HCT116 (cell line): ENCODE results near the gene OSBP2. TPM values are rescaled to one million over a fixed set of nuclear protein-coding genes. Genes with fewer than 3 reads are reported as not detected.

Source experiments
- ATAC-seq: fragments of 200-7000 bp; cut with Tn5 transposase; 2 replicates; pipeline ENCODE4 v1.9.1; 2020; ENCODE audit warnings: mild to moderate bottlenecking, moderate library complexity
- BruUV-seq: library from RNA; stranded (reverse); fragments of 400-500 nt; replicated peaks from 2 replicates; lab custom pipeline; 2021; lab: Mats Ljungman, UMichigan
- CTCF ChIA-PET: fragments of 300-600 bp; sonication (Branson Sonifier 250); formaldehyde crosslinking; loops from one replicate; lab custom pipeline; 2021; ENCODE audit warnings: antibody characterized with exemption; lab: Charles Lee
- POLR2A ChIA-PET: fragments of 300-600, 350-600 bp; sonication (Branson Sonifier 250); formaldehyde crosslinking; loops from one replicate; lab custom pipeline; 2021; ENCODE audit warnings: antibody characterized with exemption; lab: Charles Lee
- RAD21 ChIA-PET, 2 experiments: fragments of 300-600 bp; sonication (Branson Sonifier 250); formaldehyde crosslinking; loops; one replicate each; lab custom pipeline; 2023; ENCODE audit warnings: low total read pairs in 2 of 2; ENCODE audit not compliant: uncharacterized antibody in 2 of 2, unreplicated experiment in 2 of 2, low non-redundant PET in 1 of 2; lab: Charles Lee
- DNase-seq: peaks from one replicate; pipeline ENCODE4 v3.0.0-alpha.2; 2010; ENCODE audit warnings: low read depth, low spot score
- H2AFZ ChIP-seq: fragments of 200-600 bp; shearing (Covaris generic), sonication (generic); 2 replicates; pipeline ENCODE4 v1.6.1; 2017; ENCODE audit warnings: low read depth, mixed run types, mixed read lengths, antibody characterized with exemption, low read length; ENCODE audit not compliant: poor library complexity, severe bottlenecking
- H3K27ac ChIP-seq: 2 replicates; pipeline ENCODE4 v1.5.1; 2012; ENCODE audit warnings: low read depth, low read length
- H3K27me3 ChIP-seq: fragments of 200-600 bp; sonication (generic); 2 replicates; pipeline ENCODE4 v1.6.1; 2016; ENCODE audit warnings: mixed run types, low read length, mixed read lengths; ENCODE audit not compliant: insufficient read depth
- H3K36me3 ChIP-seq, 2 experiments: fragments of 200-500 bp in 1 of 2; fragments of 200-600 bp in 1 of 2; sonication (Bioruptor generic) in 1 of 2; sonication (generic) in 1 of 2; 2 replicates each; pipeline versions ENCODE4 v1.5.1 to v1.6.1; 2014 to 2016; ENCODE audit warnings: low read length in 2 of 2, inconsistent platforms in 1 of 2, mixed read lengths in 1 of 2, mixed run types in 1 of 2; ENCODE audit not compliant: insufficient read depth in 2 of 2, control insufficient read depth in 1 of 2
- H3K4me1 ChIP-seq, 2 experiments: fragments of 200-600 bp in 1 of 2; sonication (generic) in 1 of 2; 2 replicates each; pipeline versions ENCODE4 v1.5.1 to v1.6.1; 2012 to 2017; ENCODE audit warnings: low read length in 2 of 2, inconsistent platforms in 1 of 2, mild to moderate bottlenecking in 1 of 2, mixed read lengths in 1 of 2, mixed run types in 1 of 2, moderate library complexity in 1 of 2; ENCODE audit not compliant: insufficient read depth in 2 of 2, control insufficient read depth in 1 of 2
- H3K4me2 ChIP-seq: fragments of 200-600 bp; sonication (generic); 2 replicates; pipeline ENCODE4 v1.6.1; 2017; ENCODE audit warnings: mixed run types, low read length, mixed read lengths
- H3K4me3 ChIP-seq, 2 experiments: fragments of 200-600 bp in 1 of 2; sonication (generic) in 1 of 2; replicated peaks in 1 of 2; 2 replicates each; pipeline ENCODE4 v1.5.1; 2011 to 2016; ENCODE audit warnings: low read length in 2 of 2, control low read depth in 1 of 2, low read depth in 1 of 2, mild to moderate bottlenecking in 1 of 2, mixed read lengths in 1 of 2, mixed run types in 1 of 2
- H3K79me2 ChIP-seq: fragments of 200-600 bp; sonication (generic); 2 replicates; pipeline ENCODE4 v1.6.1; 2017; ENCODE audit warnings: mild to moderate bottlenecking, mixed run types, low read length, moderate library complexity, mixed read lengths; ENCODE audit not compliant: insufficient read depth
- H3K9ac ChIP-seq: fragments of 200-600 bp; sonication (generic); 2 replicates; pipeline ENCODE4 v1.6.1; 2016; ENCODE audit warnings: low read length, mixed read lengths
- H3K9me2 ChIP-seq: fragments of 200-600 bp; sonication (generic), shearing (Covaris generic); 2 replicates; pipeline ENCODE4 v1.6.1; 2017; ENCODE audit warnings: mixed run types, mild to moderate bottlenecking, moderate library complexity; ENCODE audit not compliant: insufficient read depth
- H3K9me3 ChIP-seq, 2 experiments: fragments of 200-500 bp in 1 of 2; fragments of 200-600 bp in 1 of 2; sonication (Bioruptor generic) in 1 of 2; sonication (generic) in 1 of 2; 2 replicates each; pipeline ENCODE4 v1.6.1; 2014 to 2017; ENCODE audit warnings: low read length in 2 of 2, mixed read lengths in 2 of 2, inconsistent platforms in 1 of 2, low read depth in 1 of 2, mild to moderate bottlenecking in 1 of 2, mixed run types in 1 of 2, moderate library complexity in 1 of 2; ENCODE audit not compliant: control insufficient read depth in 1 of 2, insufficient read depth in 1 of 2
- H4K20me1 ChIP-seq: fragments of 200-600 bp; sonication (generic), shearing (Covaris generic); 2 replicates; pipeline ENCODE4 v1.6.1; 2017; ENCODE audit warnings: mixed run types, mild to moderate bottlenecking, moderate library complexity; ENCODE audit not compliant: insufficient read depth
- ATF3 ChIP-seq: IDR thresholded peaks from 2 replicates; pipeline ENCODE4 v1.6.1; 2012
- CBX3 ChIP-seq: IDR thresholded peaks from 2 replicates; pipeline ENCODE4 v1.6.1; 2012; ENCODE audit warnings: low read depth
- CEBPB ChIP-seq: IDR thresholded peaks from 2 replicates; pipeline ENCODE4 v1.6.1; 2012; ENCODE audit warnings: low read depth
- EGR1 ChIP-seq: IDR thresholded peaks from 2 replicates; pipeline ENCODE4 v1.6.1; 2012; ENCODE audit warnings: low read depth
- ELF1 ChIP-seq: IDR thresholded peaks from 2 replicates; pipeline ENCODE4 v1.6.1; 2012; ENCODE audit warnings: low read depth, borderline replicate concordance
- EZH2 ChIP-seq: fragments of 200-600 bp; sonication (generic); IDR thresholded peaks from 2 replicates; pipeline ENCODE4 v1.6.1; 2017; ENCODE audit warnings: antibody characterized with exemption, mixed run types
- EZH2phosphoT487 ChIP-seq: fragments of 200-600 bp; IDR thresholded peaks from 2 replicates; pipeline ENCODE4 v1.6.1; 2018; ENCODE audit warnings: antibody characterized with exemption, borderline replicate concordance
- FOSL1 ChIP-seq: IDR thresholded peaks from 2 replicates; pipeline ENCODE4 v1.6.1; 2012; ENCODE audit warnings: low read depth
- MAX ChIP-seq: IDR thresholded peaks from 2 replicates; pipeline ENCODE4 v1.6.1; 2012
- POLR2AphosphoS5 ChIP-seq: IDR thresholded peaks from 2 replicates; pipeline ENCODE4 v1.6.1; 2011; ENCODE audit warnings: mild to moderate bottlenecking, low read depth, low read length, moderate library complexity
- RAD21 ChIP-seq: IDR thresholded peaks from 2 replicates; pipeline ENCODE4 v1.6.1; 2012; ENCODE audit warnings: low read depth, mild to moderate bottlenecking
- REST ChIP-seq: IDR thresholded peaks from 2 replicates; pipeline ENCODE4 v1.6.1; 2012; ENCODE audit warnings: low read depth
- SP1 ChIP-seq: IDR thresholded peaks from 2 replicates; pipeline ENCODE4 v1.6.1; 2012; ENCODE audit warnings: low read depth
- SRF ChIP-seq: IDR thresholded peaks from 2 replicates; pipeline ENCODE4 v1.6.1; 2012; ENCODE audit warnings: low read depth
- TCF7L2 ChIP-seq: IDR thresholded peaks from 2 replicates; pipeline ENCODE4 v1.7.0; 2011; ENCODE audit warnings: borderline replicate concordance, inconsistent platforms; ENCODE audit not compliant: insufficient read depth, insufficient read length; ENCODE audit errors: extremely low read depth
- YY1 ChIP-seq: IDR thresholded peaks from 2 replicates; pipeline ENCODE4 v1.6.1; 2011; ENCODE audit warnings: low read length, low read depth, moderate library complexity, mild to moderate bottlenecking; ENCODE audit not compliant: insufficient replicate concordance; ENCODE audit errors: extremely low read depth
- ZBTB33 ChIP-seq: IDR thresholded peaks from 2 replicates; pipeline ENCODE4 v1.6.1; 2011; ENCODE audit warnings: mild to moderate bottlenecking, low read length, moderate library complexity; ENCODE audit not compliant: insufficient replicate concordance; ENCODE audit errors: extremely low read depth
- ZNF274 ChIP-seq: fragments of 200-500 bp; sonication (Bioruptor generic); IDR thresholded peaks from 2 replicates; pipeline ENCODE4 v1.6.1; 2014; ENCODE audit warnings: mild to moderate bottlenecking, low read depth, low read length, inconsistent platforms
- intact Hi-C: fragments of 100-400 bp; cut with micrococcal nuclease; formaldehyde crosslinking; loops from 2 replicates; pipeline ENCODE4 v1.10.0; 2022
- total RNA-seq: library from RNA; stranded (reverse); gene quantifications from one replicate; pipeline ENCODE4 v1.2.1, GENCODE V29; 2021; ENCODE audit not compliant: unreplicated experiment

Gene OSBP2
- total RNA-seq, 1 experiment from 2014 or later: 12.9 TPM

GRCh38 chr22:30860176-30861105 is 165.8 kb downstream of the OSBP2 start:
- DNase-seq (no peak), ATAC-seq (no peak)
- H3K9ac ChIP-seq: no peak overlapping the region
- H3K4me3 ChIP-seq: no peak overlapping the region
- no peaks in the 10 kb centered on the region for H3K27me3 ChIP-seq
- CTCF ChIA-PET: no interaction called here
- intact Hi-C loops: no loop called here
- no peaks in the 10 kb centered on the region for H4K20me1 ChIP-seq
- H3K9me3 ChIP-seq: no peaks in the 10 kb centered on the region
- POLR2A ChIA-PET: no interaction called here
- no peak overlapping the region for H3K4me2 ChIP-seq
- no peak overlapping the region for H2AFZ ChIP-seq
- H3K9me2 ChIP-seq: no peaks in the 10 kb centered on the region
- H3K79me2 ChIP-seq: no peaks in the 10 kb centered on the region
- H3K36me3 ChIP-seq: no peaks in the 10 kb centered on the region
- no peaks in the 10 kb centered on the region for H3K4me1 ChIP-seq
- BruUV-seq: no TSS peak
- RAD21 ChIA-PET: no interaction called here
- H3K27ac ChIP-seq: no peak overlapping the region
- no peak for TF ChIP-seq EZH2phosphoT487
- no peak for TF ChIP-seq RAD21
- TF ChIP-seq SRF: no peak
- no peak for TF ChIP-seq MAX
- TF ChIP-seq FOSL1: no peak
- TF ChIP-seq POLR2AphosphoS5: no peak
- TF ChIP-seq ZBTB33: no peak
- no peak for TF ChIP-seq SP1
- TF ChIP-seq ZNF274: no peak
- TF ChIP-seq CBX3: no peak
- no peak for TF ChIP-seq REST
- no peak for TF ChIP-seq EZH2
- no peak for TF ChIP-seq YY1
- TF ChIP-seq ELF1: no peak
- TF ChIP-seq TCF7L2: no peak
- TF ChIP-seq ATF3: no peak
- TF ChIP-seq CEBPB: no peak
- no peak for TF ChIP-seq EGR1
